H4 (cell line): ENCODE measurements around the gene PSMG1. TPM values are rescaled to one million over a fixed set of nuclear protein-coding genes. Genes with fewer than 3 reads are reported as not detected.

Source experiments
- total RNA-seq: library from RNA; depleted of rRNA; stranded (reverse); fragments of >200 nt; shearing (Covaris generic); gene quantifications from 2 replicates; pipeline ENCODE4 v1.2.3, GENCODE V29; 2014; rRNA removed

The PSMG1 gene
- total RNA-seq, 1 experiment from 2014 or later, result 213 TPM

Other genes starting within 250 kb of the PSMG1 start
- 28.7 and 31.2 TPM in 2 replicates for gene BRWD1, start 130.2 kb upstream of the PSMG1 start, total RNA-seq
- gene HMGN1, start 165.6 kb upstream of the PSMG1 start, total RNA-seq, result 543 and 644 TPM in 2 replicates